ENCODE measurements around the gene COL28A1.

COL28A1 gene

GRCh38 chr7:7323921-7324320, 211.8 kb downstream of the COL28A1 start:
- no peak for DNase-seq

- DNase-seq: no peak
Measured at GRCh38 chr7:7323352-7323751, 212.3 kb downstream of the COL28A1 start.

- no peak for DNase-seq
Measured at GRCh38 chr7:7321681-7322080, 214.0 kb downstream of the COL28A1 start.

- DNase-seq: no peak
Measured at GRCh38 chr7:7318601-7319000, 217.1 kb downstream of the COL28A1 start.

GRCh38 chr7:7317850-7318249, 217.8 kb downstream of the COL28A1 start:
- DNase-seq: no peak

GRCh38 chr7:7315851-7316250, 219.8 kb downstream of the COL28A1 start:
- DNase-seq: no peak

GRCh38 chr7:7312323-7312722, 223.3 kb downstream of the COL28A1 start:
- DNase-seq: no peak

GRCh38 chr7:7311001-7311400, 224.7 kb downstream of the COL28A1 start:
- no peak for DNase-seq

- DNase-seq: no peak
Measured at GRCh38 chr7:7309203-7309602, 226.5 kb downstream of the COL28A1 start.

Measured in stimulated activated CD4-positive, alpha-beta T cell treated with anti-CD3 and anti-CD28 coated beads, Interleukin-12 subunit alpha, Interleukin-12 subunit beta, amount 100 ng/mL, for 4 hours (primary cell).